Activated naive CD4-positive, alpha-beta T cell treated with anti-CD3 and anti-CD28 coated beads, Interleukin-2, amount 50 U/mL, for 24 hours (primary cell): ENCODE data around the gene ATP6V1C2.

ENCODE experiments used
- H3K27ac Mint-ChIP-seq: one replicate; pipeline ENCODE4 v1.8.0; 2021; ENCODE audit warnings: mild to moderate bottlenecking, mixed read lengths
- H3K27me3 Mint-ChIP-seq: one replicate; pipeline ENCODE4 v1.8.0; 2021; ENCODE audit warnings: mixed read lengths
- H3K36me3 Mint-ChIP-seq: one replicate; pipeline ENCODE4 v1.8.0; 2021; ENCODE audit warnings: mixed read lengths
- H3K4me1 Mint-ChIP-seq: one replicate; pipeline ENCODE4 v1.8.0; 2021; ENCODE audit warnings: mixed read lengths
- H3K4me3 Mint-ChIP-seq: one replicate; pipeline ENCODE4 v1.8.0; 2021; ENCODE audit warnings: mild to moderate bottlenecking, mixed read lengths
- H3K9me3 Mint-ChIP-seq: one replicate; pipeline ENCODE4 v1.8.0; 2021; ENCODE audit warnings: mixed read lengths

The ATP6V1C2 gene

DNA sequence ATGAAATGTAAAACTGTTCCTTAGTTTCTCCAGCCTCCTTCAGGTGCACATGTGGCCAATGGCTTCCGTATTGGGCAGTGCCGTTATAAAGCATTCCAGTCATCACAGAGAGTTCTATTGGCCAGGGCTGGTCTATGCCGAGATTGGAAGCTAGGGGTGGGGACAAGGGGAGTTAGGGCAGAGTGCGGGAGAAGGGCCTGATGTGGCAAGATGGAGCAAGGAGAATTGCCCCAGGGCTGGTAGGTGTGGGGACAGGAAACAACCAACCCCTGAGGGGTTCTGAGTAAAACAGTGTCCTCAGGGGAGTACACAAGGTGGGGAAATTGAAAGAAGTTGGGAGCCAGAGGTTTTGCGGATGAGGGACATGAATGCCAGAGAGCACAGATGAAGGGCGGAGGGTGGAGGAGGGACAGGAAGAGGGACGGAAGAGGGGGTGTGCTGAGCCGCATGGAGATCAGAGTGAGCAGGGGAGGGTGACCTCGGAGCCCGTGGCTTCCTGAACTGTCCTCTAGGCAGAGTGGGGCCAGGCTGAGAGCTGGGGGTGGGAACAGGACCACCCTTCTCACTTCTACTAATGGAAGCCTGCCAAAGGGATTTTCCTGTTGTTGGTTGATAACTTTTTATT is 9.1 kb upstream of the ATP6V1C2 start:
- no peaks in the 10 kb centered on the region for H3K36me3 Mint-ChIP-seq
- peak overlapping the region; percentile 83 for H3K27ac Mint-ChIP-seq
- H3K4me1 Mint-ChIP-seq: peaks cover 6% of the 10 kb centered on the region
- H3K4me3 Mint-ChIP-seq: no peak overlapping the region
- peaks cover 6% of the 10 kb centered on the region for H3K27me3 Mint-ChIP-seq
- H3K9me3 Mint-ChIP-seq: no peaks in the 10 kb centered on the region

DNA sequence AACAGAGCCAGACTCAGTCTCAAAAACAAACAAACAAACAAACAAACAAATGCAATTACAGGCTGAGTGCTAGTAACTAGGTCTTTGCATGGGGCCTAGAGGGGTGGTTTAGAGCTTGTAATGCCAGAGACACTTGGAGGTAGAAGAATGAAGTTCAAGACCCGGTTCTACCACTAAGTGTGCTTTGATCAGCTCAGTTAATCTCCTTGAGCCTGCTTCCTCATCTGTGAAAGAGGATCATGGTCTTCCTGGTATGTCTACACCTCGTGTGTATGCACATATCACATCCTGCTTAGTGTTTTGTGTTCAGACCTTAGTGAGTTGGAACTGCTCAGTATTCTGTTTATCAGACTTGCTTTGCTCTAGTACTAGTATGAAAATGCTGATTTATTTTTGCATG is 4.8 kb upstream of the ATP6V1C2 start:
- Mint-ChIP-seq H3K27ac (no peak overlapping the region), H3K27me3 (peaks cover 15% of the 10 kb centered on the region), H3K4me3 (no peak overlapping the region), H3K36me3 (no peaks in the 10 kb centered on the region), H3K9me3 (no peaks in the 10 kb centered on the region), H3K4me1 (peaks cover 6% of the 10 kb centered on the region)

DNA sequence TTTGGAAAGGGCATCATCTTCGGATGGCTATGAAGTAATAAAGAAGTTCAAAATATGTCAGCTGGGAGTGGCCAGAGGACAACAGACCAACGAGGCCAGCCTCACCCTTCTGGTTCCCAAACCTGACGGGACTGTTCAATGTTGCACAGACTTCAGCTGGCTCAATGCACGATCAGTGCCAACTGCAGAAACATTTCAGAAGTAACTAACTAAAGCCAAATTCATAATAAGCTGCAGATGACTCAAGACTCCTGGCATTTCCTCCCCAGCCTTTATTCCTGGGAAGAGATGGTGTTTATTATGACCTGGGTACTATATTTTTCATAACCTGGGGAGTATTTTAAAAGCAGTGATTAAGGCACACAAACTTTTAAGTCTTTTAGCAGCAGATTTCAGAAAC is 3.8 kb upstream of the ATP6V1C2 start:
- peaks cover 21% of the 10 kb centered on the region for H3K27me3 Mint-ChIP-seq

DNA sequence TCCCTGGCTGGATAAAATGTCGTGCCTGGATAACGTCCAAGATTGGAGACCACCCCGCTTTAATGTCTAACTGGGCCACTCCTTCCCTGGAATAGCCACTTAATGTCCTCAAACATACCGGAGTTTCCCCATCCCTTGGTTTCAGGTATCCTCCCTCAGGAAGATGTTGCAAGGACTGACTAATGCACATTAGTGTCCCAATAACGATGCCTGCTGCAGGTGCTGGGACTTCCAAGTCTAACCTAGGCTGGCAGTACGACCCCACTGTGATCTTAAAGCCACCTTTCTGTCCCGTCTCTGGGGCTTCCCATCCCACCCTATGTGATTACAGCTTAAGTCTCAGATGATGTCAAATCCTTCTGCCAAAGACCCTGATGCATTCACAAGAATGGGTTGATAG is 1.1 kb upstream of the ATP6V1C2 start:
- Mint-ChIP-seq H3K9me3 (no peaks in the 10 kb centered on the region), H3K4me3 (peak overlapping the region; percentile 61), H3K36me3 (no peaks in the 10 kb centered on the region), H3K27ac (no peak overlapping the region), H3K27me3 (peaks cover 31% of the 10 kb centered on the region), H3K4me1 (peaks cover 8% of the 10 kb centered on the region)

More for the DNA sequence above, 3.8 kb upstream of the ATP6V1C2 start:
- Mint-ChIP-seq H3K9me3 (no peaks in the 10 kb centered on the region), H3K36me3 (no peaks in the 10 kb centered on the region), H3K27ac (no peak overlapping the region), H3K4me3 (no peak overlapping the region), H3K4me1 (peaks cover 5% of the 10 kb centered on the region)

DNA sequence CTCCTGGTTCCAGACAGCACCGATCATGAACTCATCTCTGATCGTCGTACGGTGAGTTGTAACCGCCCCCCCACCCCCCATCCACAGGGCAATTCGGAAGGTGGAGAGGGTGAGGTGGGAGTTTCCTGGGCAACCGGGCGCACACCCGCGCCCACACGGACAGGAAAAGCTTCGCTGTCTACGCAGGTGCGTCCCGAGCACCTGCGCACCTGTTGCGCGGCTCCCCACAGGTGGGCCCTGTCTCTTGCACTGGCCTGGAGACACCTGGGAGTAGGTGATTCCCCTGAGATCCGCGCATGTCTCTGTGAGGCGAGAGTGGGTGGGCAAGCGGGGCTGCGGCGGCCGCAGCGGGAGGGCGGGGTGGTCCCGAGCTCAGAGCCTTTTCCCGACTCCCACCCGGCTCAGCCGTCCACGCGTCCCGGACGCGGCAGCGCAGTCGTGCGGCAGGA is 459 bp upstream of the ATP6V1C2 start:
- Mint-ChIP-seq H3K4me3 (peak overlapping the region; percentile 61), H3K27ac (no peak overlapping the region), H3K9me3 (no peaks in the 10 kb centered on the region), H3K36me3 (no peaks in the 10 kb centered on the region), H3K27me3 (peaks cover 31% of the 10 kb centered on the region), H3K4me1 (peaks cover 8% of the 10 kb centered on the region)

DNA sequence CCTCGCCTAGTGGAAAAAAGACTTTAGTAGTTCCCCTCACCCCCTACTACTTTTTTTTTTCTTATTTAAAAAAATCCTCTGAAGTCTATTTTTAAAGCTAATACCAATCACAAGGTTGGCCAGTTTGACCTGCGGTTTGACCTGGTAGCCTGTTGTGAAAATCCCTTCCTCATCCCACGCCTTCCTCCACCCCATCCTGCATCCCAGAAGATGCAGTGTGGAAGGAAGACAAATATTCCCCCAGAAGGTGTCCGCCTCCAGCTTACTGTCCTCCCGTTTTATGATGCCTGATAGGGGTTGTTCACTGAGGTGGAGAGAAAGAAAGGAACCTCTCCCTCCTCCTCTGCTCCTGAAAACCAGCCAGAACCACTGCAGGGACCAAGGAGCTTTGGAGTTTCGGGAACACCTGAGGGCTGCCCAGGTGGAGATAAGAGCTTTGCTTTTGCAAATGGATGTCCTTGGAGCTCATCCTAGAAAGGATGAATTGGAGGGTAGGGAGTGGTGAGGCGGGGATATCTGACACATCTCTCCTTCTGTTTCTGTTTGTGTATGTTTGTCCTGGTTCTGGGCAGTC is 909 bp downstream of the ATP6V1C2 start:
- H3K27ac Mint-ChIP-seq: no peak overlapping the region
- peaks cover 8% of the 10 kb centered on the region for H3K4me1 Mint-ChIP-seq
- peaks cover 31% of the 10 kb centered on the region for H3K27me3 Mint-ChIP-seq
- no peaks in the 10 kb centered on the region for H3K36me3 Mint-ChIP-seq
- no peaks in the 10 kb centered on the region for H3K9me3 Mint-ChIP-seq
- peak overlapping the region; percentile 38 for H3K4me3 Mint-ChIP-seq

DNA sequence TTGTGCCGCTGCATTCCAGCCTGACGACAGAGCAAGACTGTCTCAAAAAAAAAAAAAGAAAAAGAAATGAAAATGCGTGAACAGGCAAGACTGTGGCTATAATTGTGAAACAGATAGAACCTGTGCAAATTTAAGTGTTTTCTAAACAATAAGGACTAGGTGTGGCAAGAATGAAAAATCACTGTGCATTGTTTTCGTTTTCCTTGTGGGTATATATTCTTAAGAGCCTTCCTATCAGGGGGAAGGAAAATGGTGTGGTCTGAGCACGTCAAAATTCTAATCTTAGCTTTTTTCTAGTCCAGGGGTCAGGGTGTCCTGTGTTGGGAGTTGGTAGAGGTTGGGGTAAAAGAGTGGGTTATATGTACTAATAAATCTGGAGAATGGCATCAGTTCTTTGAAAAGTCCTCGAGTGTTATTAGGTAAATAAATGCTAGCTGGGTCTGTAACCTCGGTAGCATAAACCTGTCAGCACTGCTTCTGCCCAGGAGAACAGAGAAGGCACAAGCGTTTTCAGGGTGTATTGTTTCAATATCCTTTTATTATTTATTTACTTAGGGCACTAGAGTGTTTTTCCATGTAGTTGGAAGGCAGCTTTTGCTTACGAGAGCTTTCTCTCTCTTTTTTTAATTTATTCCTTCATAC is 11.6 kb downstream of the ATP6V1C2 start:
- H3K27ac Mint-ChIP-seq: no peak overlapping the region
- H3K4me1 Mint-ChIP-seq: no peaks in the 10 kb centered on the region
- H3K4me3 Mint-ChIP-seq: no peak overlapping the region
- H3K9me3 Mint-ChIP-seq: no peaks in the 10 kb centered on the region
- H3K27me3 Mint-ChIP-seq: no peaks in the 10 kb centered on the region
- H3K36me3 Mint-ChIP-seq: no peaks in the 10 kb centered on the region

DNA sequence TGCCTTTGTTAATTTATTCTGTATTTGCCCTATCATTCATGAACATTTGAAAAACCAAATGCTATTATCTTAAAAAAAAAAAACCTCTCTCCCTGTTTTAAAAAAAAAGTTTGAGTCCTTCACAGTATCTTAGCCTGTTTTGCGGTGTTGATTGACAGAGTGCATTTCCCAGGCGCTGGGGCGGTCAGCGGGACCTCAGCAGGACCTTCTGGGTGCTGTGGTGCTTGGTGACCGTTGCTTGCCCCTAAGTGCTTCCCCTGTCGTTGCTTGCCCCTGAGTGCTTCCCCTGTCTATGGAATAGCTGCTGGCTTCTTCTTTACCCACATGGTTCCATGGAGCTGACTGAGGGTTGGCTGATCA is 12.1 kb downstream of the ATP6V1C2 start:
- no peaks in the 10 kb centered on the region for H3K36me3 Mint-ChIP-seq
- H3K4me1 Mint-ChIP-seq: no peaks in the 10 kb centered on the region
- no peak overlapping the region for H3K4me3 Mint-ChIP-seq
- H3K27me3 Mint-ChIP-seq: no peaks in the 10 kb centered on the region
- no peak overlapping the region for H3K27ac Mint-ChIP-seq
- H3K9me3 Mint-ChIP-seq: no peaks in the 10 kb centered on the region

DNA sequence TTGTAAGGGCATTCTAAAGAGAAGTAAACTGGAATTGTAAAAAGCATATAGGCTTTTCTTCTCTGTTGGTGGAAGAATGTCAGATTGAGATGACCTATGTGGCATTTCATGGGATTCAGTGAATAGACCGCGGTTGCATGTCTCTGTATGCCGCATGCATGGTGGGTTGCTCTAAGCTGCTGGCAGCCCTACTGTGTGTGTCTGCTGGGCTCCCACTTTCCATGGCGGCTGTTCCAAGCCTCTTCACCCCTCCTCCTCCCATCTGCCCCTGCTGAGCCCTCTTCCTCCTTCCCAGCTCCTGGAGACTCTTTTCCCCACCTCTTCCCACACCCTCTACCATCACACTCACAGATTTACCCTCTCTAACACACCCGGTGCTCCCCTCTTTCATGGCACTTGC is 12.6 kb downstream of the ATP6V1C2 start:
- no peaks in the 10 kb centered on the region for H3K27me3 Mint-ChIP-seq
- H3K4me3 Mint-ChIP-seq: no peak overlapping the region
- H3K4me1 Mint-ChIP-seq: no peaks in the 10 kb centered on the region
- H3K36me3 Mint-ChIP-seq: no peaks in the 10 kb centered on the region
- H3K27ac Mint-ChIP-seq: no peak overlapping the region
- H3K9me3 Mint-ChIP-seq: no peaks in the 10 kb centered on the region

DNA sequence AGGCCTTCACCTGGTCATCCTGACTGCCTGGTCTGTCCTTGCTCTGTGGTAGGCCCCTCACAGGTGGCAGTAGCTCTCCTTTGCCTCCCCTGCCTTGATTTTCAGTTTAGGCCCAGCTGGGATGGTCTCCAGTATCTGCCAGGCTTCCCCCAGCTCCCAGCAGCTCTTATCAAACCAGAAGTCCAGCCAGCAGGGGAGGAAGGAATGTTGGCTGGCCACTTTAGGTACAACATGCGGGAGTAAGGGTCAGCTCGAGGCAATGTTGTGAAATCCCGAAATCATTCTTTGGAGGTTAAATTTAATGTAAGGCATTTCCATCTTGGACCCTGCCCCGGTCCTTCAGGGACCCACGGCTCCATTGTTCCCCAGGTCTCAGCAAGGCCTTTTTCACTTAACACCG is 16.8 kb downstream of the ATP6V1C2 start:
- Mint-ChIP-seq H3K36me3 (no peaks in the 10 kb centered on the region), H3K27ac (no peak overlapping the region), H3K4me1 (no peaks in the 10 kb centered on the region), H3K27me3 (no peaks in the 10 kb centered on the region), H3K4me3 (no peak overlapping the region), H3K9me3 (no peaks in the 10 kb centered on the region)

DNA sequence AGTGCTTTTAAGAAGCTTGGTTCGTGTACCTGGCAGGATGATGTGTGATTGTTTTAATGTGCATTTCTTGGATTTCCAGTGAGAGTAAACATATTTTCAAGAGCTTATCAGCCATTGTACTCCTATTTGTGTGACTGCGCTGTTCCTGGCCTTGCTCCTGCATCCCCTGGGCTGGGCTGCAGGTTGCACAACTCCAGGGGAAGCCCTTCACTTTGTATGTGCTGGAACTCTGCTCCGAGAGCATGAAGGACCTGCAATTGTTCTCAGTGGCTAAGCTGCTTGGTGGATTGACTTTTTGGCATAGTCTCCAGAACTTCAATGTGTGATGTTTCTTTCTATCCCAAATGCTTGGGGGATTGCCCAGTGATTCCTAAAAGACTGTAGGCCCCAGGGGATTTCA is 18.8 kb downstream of the ATP6V1C2 start:
- Mint-ChIP-seq H3K27ac (no peak overlapping the region), H3K4me3 (no peak overlapping the region), H3K4me1 (no peaks in the 10 kb centered on the region), H3K36me3 (no peaks in the 10 kb centered on the region), H3K9me3 (no peaks in the 10 kb centered on the region), H3K27me3 (no peaks in the 10 kb centered on the region)

DNA sequence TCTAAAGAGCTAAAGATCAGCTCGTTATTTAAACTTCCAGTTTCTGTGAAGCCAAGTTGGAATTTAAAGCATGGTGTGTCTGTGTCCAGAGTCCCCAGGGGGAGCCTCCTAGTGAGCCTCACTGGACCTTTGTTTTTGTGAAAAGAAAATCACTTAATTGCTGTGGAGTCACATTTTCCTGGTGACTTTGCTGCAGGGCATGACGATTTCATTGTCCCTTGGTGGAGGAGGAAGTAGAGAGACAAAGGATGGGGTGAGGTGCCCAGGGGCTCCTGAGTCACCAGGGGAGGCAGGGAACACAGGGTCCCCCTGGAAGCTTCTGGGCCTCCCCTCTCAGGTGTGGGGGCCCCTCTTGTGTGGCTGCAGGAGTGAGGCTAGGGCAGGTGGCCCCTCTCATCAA is 19.7 kb downstream of the ATP6V1C2 start:
- Mint-ChIP-seq H3K4me3 (no peak overlapping the region), H3K27ac (no peak overlapping the region), H3K36me3 (no peaks in the 10 kb centered on the region), H3K4me1 (peaks cover 6% of the 10 kb centered on the region), H3K9me3 (no peaks in the 10 kb centered on the region), H3K27me3 (no peaks in the 10 kb centered on the region)

DNA sequence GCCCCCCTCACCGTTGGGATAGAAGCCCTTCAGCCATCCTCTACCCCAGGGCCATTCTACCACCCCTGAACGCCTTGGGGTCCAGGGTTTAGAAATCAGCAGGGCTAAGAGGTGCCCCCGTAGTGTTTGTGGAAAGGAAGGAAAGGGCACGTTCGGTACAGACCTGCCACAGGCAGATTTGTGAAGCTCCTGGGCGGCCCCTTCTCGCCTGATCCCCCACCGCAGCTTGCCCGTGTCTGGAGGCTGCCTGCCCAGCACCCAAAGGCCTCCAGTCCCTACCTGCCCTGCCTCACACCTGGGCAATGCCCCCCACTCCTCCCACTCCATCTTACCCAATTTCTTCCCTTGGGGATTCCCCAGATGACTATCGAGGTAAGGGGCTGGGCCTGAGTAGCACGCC is 21.2 kb downstream of the ATP6V1C2 start:
- Mint-ChIP-seq H3K36me3 (no peaks in the 10 kb centered on the region), H3K4me3 (no peak overlapping the region), H3K27me3 (no peaks in the 10 kb centered on the region), H3K9me3 (no peaks in the 10 kb centered on the region), H3K4me1 (peaks cover 6% of the 10 kb centered on the region), H3K27ac (no peak overlapping the region)

DNA sequence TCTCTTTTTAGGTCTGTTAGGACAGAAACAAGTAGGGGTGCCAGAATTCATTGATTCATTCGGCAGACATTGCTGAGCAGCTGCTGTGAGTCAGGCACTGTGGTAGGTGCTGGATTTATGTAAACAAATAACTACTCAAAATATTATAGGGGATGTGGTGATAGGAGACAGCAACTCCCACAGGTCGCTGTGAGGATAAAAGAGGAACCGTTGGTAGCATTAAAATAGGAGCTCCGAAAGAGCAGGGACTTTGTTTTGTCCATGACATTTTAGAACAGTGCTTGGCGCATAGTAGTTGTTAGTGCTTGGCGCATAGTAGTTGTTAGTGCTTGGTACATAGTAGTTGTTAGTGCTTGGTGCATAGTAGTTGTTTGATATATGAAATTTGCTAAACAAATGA is 29.2 kb downstream of the ATP6V1C2 start:
- no peaks in the 10 kb centered on the region for H3K9me3 Mint-ChIP-seq

DNA sequence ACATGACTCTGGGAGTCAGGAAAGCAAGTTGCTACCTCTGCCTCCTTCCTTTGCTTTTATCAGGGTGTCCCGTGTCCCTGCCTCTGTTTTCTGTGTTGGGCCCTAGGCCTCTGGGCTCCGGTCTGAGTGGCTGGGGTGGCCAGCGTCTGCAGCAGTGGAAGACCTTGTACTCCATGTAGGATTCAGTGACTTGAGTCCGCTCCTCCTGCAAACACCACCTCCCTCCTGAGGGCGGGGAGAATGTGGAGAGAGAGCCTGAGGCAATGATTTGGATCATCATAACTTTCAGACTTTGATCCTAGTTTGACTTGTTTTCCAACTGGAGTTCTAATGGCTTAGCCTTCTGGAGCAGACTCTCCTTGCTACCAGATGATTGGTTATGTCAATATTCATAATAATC is 30.8 kb downstream of the ATP6V1C2 start:
- no peaks in the 10 kb centered on the region for H3K4me1 Mint-ChIP-seq
- no peak overlapping the region for H3K27ac Mint-ChIP-seq
- no peaks in the 10 kb centered on the region for H3K9me3 Mint-ChIP-seq
- H3K4me3 Mint-ChIP-seq: no peak overlapping the region
- no peaks in the 10 kb centered on the region for H3K36me3 Mint-ChIP-seq
- no peaks in the 10 kb centered on the region for H3K27me3 Mint-ChIP-seq

More for the DNA sequence above, 29.2 kb downstream of the ATP6V1C2 start:
- Mint-ChIP-seq H3K36me3 (no peaks in the 10 kb centered on the region), H3K27ac (no peak overlapping the region), H3K4me1 (peaks cover 3% of the 10 kb centered on the region), H3K27me3 (no peaks in the 10 kb centered on the region), H3K4me3 (no peak overlapping the region)

DNA sequence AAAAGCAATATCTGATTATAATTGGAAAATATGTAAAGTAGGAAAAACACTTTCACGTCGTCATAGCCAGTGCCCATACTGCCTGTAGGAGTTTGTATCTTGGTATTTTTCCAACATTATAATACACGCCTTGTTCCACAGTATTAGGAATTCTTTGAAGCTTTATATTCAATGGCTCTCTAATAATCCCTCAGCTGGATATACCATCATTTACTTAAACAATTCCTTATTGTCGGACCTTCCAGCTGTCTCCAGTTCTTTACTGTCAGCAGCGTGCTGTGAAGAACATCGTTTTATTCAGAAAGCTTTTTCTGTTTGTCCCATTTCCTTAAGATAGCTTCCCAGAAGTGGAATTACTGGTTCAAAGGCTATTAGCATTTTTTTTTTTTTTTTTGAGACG is 31.7 kb downstream of the ATP6V1C2 start:
- no peaks in the 10 kb centered on the region for H3K4me1 Mint-ChIP-seq
- H3K36me3 Mint-ChIP-seq: no peaks in the 10 kb centered on the region
- no peaks in the 10 kb centered on the region for H3K9me3 Mint-ChIP-seq
- no peaks in the 10 kb centered on the region for H3K27me3 Mint-ChIP-seq
- H3K27ac Mint-ChIP-seq: no peak overlapping the region
- H3K4me3 Mint-ChIP-seq: no peak overlapping the region
